Chondrocyte (in vitro differentiated cells): ENCODE results near the gene HORMAD1. TPM values are rescaled to one million over a fixed set of nuclear protein-coding genes. Genes with fewer than 3 reads are reported as not detected.

Source experiments
- DNase-seq: peaks from one replicate; pipeline ENCODE4 v3.0.0; 2021; ENCODE audit warnings: mixed read lengths, low spot score
- H3K27ac Mint-ChIP-seq: one replicate; pipeline ENCODE4 v1.8.0; 2021; ENCODE audit warnings: mild to moderate bottlenecking, moderate library complexity, mixed read lengths; ENCODE audit not compliant: unreplicated experiment
- H3K27me3 Mint-ChIP-seq: 2 replicates; pipeline ENCODE4 v1.8.0; 2021; ENCODE audit warnings: low read depth, mixed read lengths
- H3K36me3 Mint-ChIP-seq: 2 replicates; pipeline ENCODE4 v1.8.0; 2021; ENCODE audit warnings: low read depth, mixed read lengths
- H3K4me1 Mint-ChIP-seq: 2 replicates; pipeline ENCODE4 v1.8.0; 2021; ENCODE audit warnings: low read depth, mild to moderate bottlenecking, mixed read lengths
- H3K4me3 Mint-ChIP-seq: one replicate; pipeline ENCODE4 v1.8.0; 2021; ENCODE audit warnings: mild to moderate bottlenecking, moderate library complexity, mixed read lengths; ENCODE audit not compliant: unreplicated experiment
- H3K9me3 Mint-ChIP-seq: 2 replicates; pipeline ENCODE4 v1.8.0; 2021; ENCODE audit warnings: low read depth, mixed read lengths
- CTCF ChIP-seq: fragments of 200-600 bp; sonication (generic); IDR thresholded peaks from 2 replicates; pipeline ENCODE4 v1.5.0; 2021; ENCODE audit warnings: antibody characterized with exemption, mild to moderate bottlenecking, moderate library complexity
- total RNA-seq: library from RNA; stranded (reverse); gene quantifications from 3 replicates; pipeline ENCODE4 v1.2.1, GENCODE V29; 2021

HORMAD1 gene
- total RNA-seq, 1 donor from 2014 or later: not detected

DNA sequence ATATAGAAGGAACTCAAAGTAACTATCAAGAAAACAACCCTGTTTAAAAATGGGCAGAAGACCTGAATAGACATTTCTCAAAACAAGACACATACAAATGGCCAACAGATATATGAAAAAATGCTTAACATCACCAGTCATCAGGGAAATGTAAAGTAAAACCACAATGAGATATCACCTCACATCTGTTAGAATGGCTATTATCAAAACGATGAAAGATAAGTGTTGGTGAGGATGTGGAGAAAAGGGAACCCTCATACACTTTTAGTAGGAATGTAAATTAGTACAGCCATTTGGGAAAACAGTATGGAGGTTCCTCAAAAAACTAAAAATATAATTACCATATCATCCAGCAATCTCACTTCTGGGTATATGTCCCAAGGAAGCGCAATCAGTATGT, 41.9 kb upstream of the HORMAD1 start:
- H3K27ac Mint-ChIP-seq: no peak overlapping the region
- no peak overlapping the region for H3K4me3 Mint-ChIP-seq
- DNase-seq: no peak
- H3K36me3 Mint-ChIP-seq: peaks cover 4% of the 10 kb centered on the region
- peaks cover 18% of the 10 kb centered on the region for H3K4me1 Mint-ChIP-seq
- peaks cover 5% of the 10 kb centered on the region for H3K9me3 Mint-ChIP-seq
- no peak for TF ChIP-seq CTCF
- no peaks in the 10 kb centered on the region for H3K27me3 Mint-ChIP-seq

DNA sequence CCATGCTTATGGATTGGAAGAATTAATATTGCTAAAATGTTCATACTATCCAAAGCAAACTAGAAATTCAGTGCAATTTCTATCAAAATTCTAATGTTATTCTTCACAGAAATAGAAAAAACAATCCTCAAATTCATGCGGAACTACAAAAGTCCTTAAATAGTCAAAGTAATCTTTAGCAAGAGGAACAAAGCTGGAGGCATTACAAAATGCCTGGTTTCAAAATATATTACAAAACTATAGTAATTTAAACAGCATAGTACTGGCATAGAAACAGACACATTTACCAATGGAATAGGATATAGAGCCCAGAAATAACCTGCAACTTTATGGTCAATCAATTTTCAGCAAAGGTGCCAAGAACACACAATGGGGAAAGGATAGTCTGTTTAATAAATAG, 41.1 kb upstream of the HORMAD1 start:
- H3K27me3 Mint-ChIP-seq: no peaks in the 10 kb centered on the region
- H3K9me3 Mint-ChIP-seq: peaks cover 5% of the 10 kb centered on the region
- no peak overlapping the region for H3K4me3 Mint-ChIP-seq
- no peak for TF ChIP-seq CTCF
- H3K4me1 Mint-ChIP-seq: peaks cover 18% of the 10 kb centered on the region
- H3K36me3 Mint-ChIP-seq: peaks cover 4% of the 10 kb centered on the region
- no peak for DNase-seq
- H3K27ac Mint-ChIP-seq: no peak overlapping the region

DNA sequence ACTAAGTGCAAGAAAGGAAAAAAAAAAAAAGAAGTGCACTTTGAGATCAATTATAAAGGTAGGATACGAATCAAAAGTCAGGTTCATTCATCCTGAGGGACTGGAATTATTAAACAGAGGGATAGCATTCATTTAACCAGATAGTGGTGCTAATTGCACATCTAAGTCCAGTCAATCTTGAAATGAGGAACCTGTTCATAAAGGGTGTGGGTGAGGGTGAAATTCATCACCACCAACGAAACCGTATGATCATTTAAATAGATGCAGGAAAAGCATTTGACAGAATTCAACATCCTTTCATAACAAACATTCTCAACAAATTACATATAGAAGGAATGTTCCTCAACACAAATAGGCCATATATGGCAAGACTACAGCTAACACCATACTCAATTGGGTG, 39.3 kb upstream of the HORMAD1 start:
- Mint-ChIP-seq H3K9me3 (peaks cover 5% of the 10 kb centered on the region), H3K4me3 (no peak overlapping the region), H3K4me1 (peaks cover 11% of the 10 kb centered on the region), H3K36me3 (peaks cover 4% of the 10 kb centered on the region), H3K27me3 (no peaks in the 10 kb centered on the region), H3K27ac (no peak overlapping the region)
- TF ChIP-seq CTCF: no peak
- no peak for DNase-seq

DNA sequence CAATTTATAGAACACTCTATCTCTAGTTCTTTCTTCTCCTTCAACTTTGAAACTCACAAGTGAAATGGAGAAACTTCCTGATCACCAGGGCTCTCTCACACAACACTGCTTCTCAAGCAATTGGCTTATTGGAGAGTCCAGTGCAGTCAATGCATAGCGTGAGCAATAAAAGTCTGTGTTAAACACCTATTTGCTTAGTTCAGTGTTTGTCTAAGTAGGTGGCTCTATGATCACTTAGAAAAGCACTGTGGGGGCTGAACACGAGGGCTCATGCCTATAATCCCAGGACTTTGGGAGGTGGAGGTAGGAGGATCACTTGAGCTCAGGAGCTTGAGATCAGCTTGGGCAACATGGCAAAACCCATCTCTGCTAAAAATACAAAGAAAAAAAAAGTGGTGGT, 32.7 kb upstream of the HORMAD1 start:
- Mint-ChIP-seq H3K4me3 (no peak overlapping the region), H3K9me3 (no peaks in the 10 kb centered on the region), H3K36me3 (peaks cover 2% of the 10 kb centered on the region), H3K4me1 (no peaks in the 10 kb centered on the region), H3K27me3 (no peaks in the 10 kb centered on the region), H3K27ac (no peak overlapping the region)
- no peak for TF ChIP-seq CTCF
- no peak for DNase-seq

GRCh38 chr1:150751443-150751842, 30.7 kb upstream of the HORMAD1 start:
- DNase-seq: no peak
- no peak overlapping the region for H3K27ac Mint-ChIP-seq
- no peak for TF ChIP-seq CTCF
- no peaks in the 10 kb centered on the region for H3K9me3 Mint-ChIP-seq
- H3K27me3 Mint-ChIP-seq: no peaks in the 10 kb centered on the region
- H3K4me3 Mint-ChIP-seq: no peak overlapping the region
- no peaks in the 10 kb centered on the region for H3K4me1 Mint-ChIP-seq
- peaks cover 2% of the 10 kb centered on the region for H3K36me3 Mint-ChIP-seq
